ENCODE results near the gene LNPEP. TPM values are rescaled to one million over a fixed set of nuclear protein-coding genes. Genes with fewer than 3 reads are reported as not detected.

LNPEP gene
- 24.0 and 26.6 TPM in 2 replicates for total RNA-seq

- DNase-seq (ENCODE audit: low read depth in 2 of 2) = peak; percentile 98
Observed at GRCh38 chr5:96935559-96936430, at the start of gene LNPEP. LNPEP (plus strand) TSS chr5:96936080; CDS start chr5:96936156, 76 bp downstream.

GRCh38 chr5:96893342-96893741 lies 42.5 kb upstream of the LNPEP start:
- DNase-seq (ENCODE audit: low read depth in 2 of 2) = peak; percentile 28 to 81

GRCh38 chr5:96896276-96896675 lies 39.6 kb upstream of the LNPEP start:
- DNase-seq (ENCODE audit: low read depth in 2 of 2) = peak in 1 of 2 donors; percentile 54

- no peak for DNase-seq (ENCODE audit: low read depth in 2 of 2)
Observed at GRCh38 chr5:96896806-96897205, 39.1 kb upstream of the LNPEP start.

GRCh38 chr5:96901384-96901783 lies 34.5 kb upstream of the LNPEP start:
- peak in 1 of 2 donors; percentile 26 for DNase-seq (ENCODE audit: low read depth in 2 of 2)

- DNase-seq (ENCODE audit: low read depth in 2 of 2) = no peak
Observed at GRCh38 chr5:96901841-96902240, 34.0 kb upstream of the LNPEP start.

GRCh38 chr5:96902876-96903275 lies 33.0 kb upstream of the LNPEP start:
- no peak for DNase-seq (ENCODE audit: low read depth in 2 of 2)

- no peak for DNase-seq (ENCODE audit: low read depth in 2 of 2)
Observed at GRCh38 chr5:96903300-96903699, 32.6 kb upstream of the LNPEP start.

- no peak for DNase-seq (ENCODE audit: low read depth in 2 of 2)
Observed at GRCh38 chr5:96904054-96904931, 31.6 kb upstream of the LNPEP start.

- no peak for DNase-seq (ENCODE audit: low read depth in 2 of 2)
Observed at GRCh38 chr5:96905864-96906263, 30.0 kb upstream of the LNPEP start.

- no peak for DNase-seq (ENCODE audit: low read depth in 2 of 2)
Observed at GRCh38 chr5:96909003-96909402, 26.9 kb upstream of the LNPEP start.

- no peak for DNase-seq (ENCODE audit: low read depth in 2 of 2)
Observed at GRCh38 chr5:96909435-96909834, 26.4 kb upstream of the LNPEP start.

- no peak for DNase-seq (ENCODE audit: low read depth in 2 of 2)
Observed at GRCh38 chr5:96911139-96911538, 24.7 kb upstream of the LNPEP start.

GRCh38 chr5:96913233-96913632 lies 22.6 kb upstream of the LNPEP start:
- no peak for DNase-seq (ENCODE audit: low read depth in 2 of 2)

- DNase-seq (ENCODE audit: low read depth in 2 of 2) = no peak
Observed at GRCh38 chr5:96919754-96920197, 16.1 kb upstream of the LNPEP start.

- no peak for DNase-seq (ENCODE audit: low read depth in 2 of 2)
Observed at GRCh38 chr5:96920744-96921355, 15.0 kb upstream of the LNPEP start.

- DNase-seq (ENCODE audit: low read depth in 2 of 2) = no peak
Observed at GRCh38 chr5:96922499-96923244, 13.2 kb upstream of the LNPEP start.

GRCh38 chr5:96924016-96924443 lies 11.8 kb upstream of the LNPEP start:
- peak in 1 of 2 donors; percentile 54 for DNase-seq (ENCODE audit: low read depth in 2 of 2)

GRCh38 chr5:96926276-96926675 lies 9.6 kb upstream of the LNPEP start:
- no peak for DNase-seq (ENCODE audit: low read depth in 2 of 2)

GRCh38 chr5:96927008-96927407 lies 8.9 kb upstream of the LNPEP start:
- no peak for DNase-seq (ENCODE audit: low read depth in 2 of 2)
